GM19395 (cell line): ENCODE results near the gene CRYBG2.
"Not testable (repeated sequence)": the region's sequence is repeated elsewhere in the genome, so short reads cannot be mapped to it uniquely, and the experiment has no call there.

Experiments
- ATAC-seq: cut with Tn5 transposase; IDR thresholded peaks from one replicate; pipeline ENCODE4 v1.9.1; 2021; ENCODE audit warnings: mild to moderate bottlenecking, moderate library complexity; ENCODE audit not compliant: unreplicated experiment

CRYBG2 gene

GRCh38 chr1:26297057-26297790, 56.7 kb downstream of the CRYBG2 start:
- no peak for ATAC-seq

GRCh38 chr1:26296340-26297056, 57.4 kb downstream of the CRYBG2 start:
- ATAC-seq = no peak

GRCh38 chr1:26295194-26296138, 58.5 kb downstream of the CRYBG2 start:
- no peak for ATAC-seq

- ATAC-seq = no peak
Observed at GRCh38 chr1:26293911-26294463, 59.9 kb downstream of the CRYBG2 start.

- not testable (repeated sequence) for ATAC-seq
Observed at GRCh38 chr1:26292735-26293134, 61.2 kb downstream of the CRYBG2 start.

GRCh38 chr1:26291939-26292338, 62.0 kb downstream of the CRYBG2 start:
- no peak for ATAC-seq

- no peak for ATAC-seq
Observed at GRCh38 chr1:26291433-26291832, 62.5 kb downstream of the CRYBG2 start.

GRCh38 chr1:26290882-26291261, 63.1 kb downstream of the CRYBG2 start:
- no peak for ATAC-seq

GRCh38 chr1:26290122-26290881, 63.6 kb downstream of the CRYBG2 start:
- ATAC-seq = no peak

- ATAC-seq = no peak
Observed at GRCh38 chr1:26289158-26290059, 64.5 kb downstream of the CRYBG2 start.

- ATAC-seq = no peak
Observed at GRCh38 chr1:26288311-26288941, 65.5 kb downstream of the CRYBG2 start.

- no peak for ATAC-seq
Observed at GRCh38 chr1:26287811-26288210, 66.1 kb downstream of the CRYBG2 start.

- ATAC-seq = peak; percentile 44
Observed at GRCh38 chr1:26287033-26287711, 66.8 kb downstream of the CRYBG2 start.

- no peak for ATAC-seq
Observed at GRCh38 chr1:26286064-26286416, 67.9 kb downstream of the CRYBG2 start.

- ATAC-seq = no peak
Observed at GRCh38 chr1:26285366-26286063, 68.4 kb downstream of the CRYBG2 start.

GRCh38 chr1:26284597-26285347, 69.2 kb downstream of the CRYBG2 start:
- no peak for ATAC-seq
